K562 (cell line): ENCODE data around the gene CNOT10. TPM values are rescaled to one million over a fixed set of nuclear protein-coding genes. Genes with fewer than 3 reads are reported as not detected.

Source experiments
- EP300 ChIP-seq: IDR thresholded peaks from 2 replicates; pipeline ENCODE4 v1.6.1; 2012; ENCODE audit warnings: low read length, improper control_type of control experiment
- PTBP1 ChIP-seq: fragments of 200-400 bp; formaldehyde crosslinking; IDR thresholded peaks from 2 replicates; pipeline ENCODE4 v1.6.1; 2017; ENCODE audit warnings: low read depth, low read length
- SMARCB1 ChIP-seq: IDR thresholded peaks from 2 replicates; pipeline ENCODE4 v1.6.1; 2011; ENCODE audit warnings: improper control_type of control experiment, low read depth; ENCODE audit not compliant: insufficient read length
- SP1 ChIP-seq: sonication (generic); formaldehyde crosslinking; IDR thresholded peaks from 2 replicates; pipeline ENCODE4 v1.8.1; 2022; ENCODE audit warnings: mild to moderate bottlenecking, missing genetic modification reagents
- ZNF551 ChIP-seq: fragments of 250-450 bp; sonication (Bioruptor Pico); IDR thresholded peaks from 2 replicates; pipeline ENCODE4 v1.5.0; 2021; ENCODE audit warnings: mild to moderate bottlenecking, moderate library complexity
- polyA plus RNA-seq, 8 experiments: library from polyadenylated mRNA; depleted of rRNA in 4 of 8; stranded (reverse) in 5 of 8; unstranded in 3 of 8; fragments of >200 nt; fragmentation: Nextera tagmentation in 2 of 8; fragmentation: Illumina TruSeq in 1 of 8; extraction: Ambion mirVana in 2 of 8; extraction: Trizol in 1 of 8; gene quantifications; 2 replicates each; pipeline versions ENCODE4 v1.2.1 to v1.2.3, GENCODE V29; 2011 to 2014; ENCODE audit warnings: inconsistent platforms in 1 of 8, missing spikeins in 1 of 8
- total RNA-seq, 7 experiments: library from RNA; depleted of rRNA in 6 of 7; stranded (reverse); fragments of >200 nt in 6 of 7; fragmentation: Illumina TruSeq in 2 of 7; extraction: Trizol in 2 of 7; gene quantifications; 2 replicates each; pipeline versions ENCODE4 v1.2.1 to v1.2.3, GENCODE V29; 2011 to 2021; ENCODE audit warnings: low replicate concordance in 1 of 7
- TF ChIP-seq, protein P1 (sequence below): sonication (generic); formaldehyde crosslinking; IDR thresholded peaks from 2 replicates; pipeline ENCODE4 v1.8.0; 2022; ENCODE audit warnings: missing genetic modification reagents, mild to moderate bottlenecking, moderate library complexity, borderline replicate concordance
- TF ChIP-seq, protein P2 (sequence below): fragments of 250-450 bp; sonication (Bioruptor Pico); IDR thresholded peaks from 2 replicates; pipeline ENCODE4 v1.5.0; 2021; ENCODE audit warnings: mild to moderate bottlenecking, borderline replicate concordance
- TF ChIP-seq, protein P3 (sequence below): sonication (generic); formaldehyde crosslinking; IDR thresholded peaks from 2 replicates; pipeline ENCODE4 v1.8.1; 2023; ENCODE audit warnings: mild to moderate bottlenecking, missing genetic modification reagents, moderate library complexity
- TF ChIP-seq, protein P4 (sequence below): fragments of 450-650 bp; IDR thresholded peaks from 2 replicates; pipeline ENCODE4 v1.6.1; 2016; ENCODE audit warnings: missing biosample characterization, missing genetic modification characterization

Gene CNOT10
- total and polyA plus RNA-seq, 9 of the 15 experiments (the other 6 are each of a cell fraction or from before 2014, with no cell fraction given), result 35.7 to 114 (median 81.9) TPM

DNA sequence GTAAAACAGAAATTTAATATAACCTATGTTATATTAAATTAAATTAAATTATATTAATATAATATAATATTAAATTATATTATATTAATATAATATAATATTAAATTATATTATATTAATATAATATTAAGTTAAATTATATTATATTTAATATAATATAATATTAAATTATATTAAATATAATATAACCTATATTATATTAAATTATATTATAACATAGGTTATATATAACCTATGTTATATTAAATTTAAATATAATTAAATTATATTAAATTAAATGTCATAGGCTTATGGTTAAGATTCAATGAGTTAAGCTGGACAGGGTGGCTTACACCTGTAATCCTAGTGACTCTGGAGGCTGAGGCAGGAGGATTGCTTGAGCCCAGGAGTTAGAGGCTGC, 40.6 kb upstream of the CNOT10 start (continued):
- no peak for TF ChIP-seq PTBP1
- TF ChIP-seq, protein P1, sequence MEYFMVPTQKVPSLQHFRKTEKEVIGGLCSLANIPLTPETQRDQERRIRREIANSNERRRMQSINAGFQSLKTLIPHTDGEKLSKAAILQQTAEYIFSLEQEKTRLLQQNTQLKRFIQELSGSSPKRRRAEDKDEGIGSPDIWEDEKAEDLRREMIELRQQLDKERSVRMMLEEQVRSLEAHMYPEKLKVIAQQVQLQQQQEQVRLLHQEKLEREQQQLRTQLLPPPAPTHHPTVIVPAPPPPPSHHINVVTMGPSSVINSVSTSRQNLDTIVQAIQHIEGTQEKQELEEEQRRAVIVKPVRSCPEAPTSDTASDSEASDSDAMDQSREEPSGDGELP, result no peak
- TF ChIP-seq ZNF551 (CRISPR knock-in tag), result no peak
- no peak for TF ChIP-seq SMARCB1
- TF ChIP-seq, protein P2, sequence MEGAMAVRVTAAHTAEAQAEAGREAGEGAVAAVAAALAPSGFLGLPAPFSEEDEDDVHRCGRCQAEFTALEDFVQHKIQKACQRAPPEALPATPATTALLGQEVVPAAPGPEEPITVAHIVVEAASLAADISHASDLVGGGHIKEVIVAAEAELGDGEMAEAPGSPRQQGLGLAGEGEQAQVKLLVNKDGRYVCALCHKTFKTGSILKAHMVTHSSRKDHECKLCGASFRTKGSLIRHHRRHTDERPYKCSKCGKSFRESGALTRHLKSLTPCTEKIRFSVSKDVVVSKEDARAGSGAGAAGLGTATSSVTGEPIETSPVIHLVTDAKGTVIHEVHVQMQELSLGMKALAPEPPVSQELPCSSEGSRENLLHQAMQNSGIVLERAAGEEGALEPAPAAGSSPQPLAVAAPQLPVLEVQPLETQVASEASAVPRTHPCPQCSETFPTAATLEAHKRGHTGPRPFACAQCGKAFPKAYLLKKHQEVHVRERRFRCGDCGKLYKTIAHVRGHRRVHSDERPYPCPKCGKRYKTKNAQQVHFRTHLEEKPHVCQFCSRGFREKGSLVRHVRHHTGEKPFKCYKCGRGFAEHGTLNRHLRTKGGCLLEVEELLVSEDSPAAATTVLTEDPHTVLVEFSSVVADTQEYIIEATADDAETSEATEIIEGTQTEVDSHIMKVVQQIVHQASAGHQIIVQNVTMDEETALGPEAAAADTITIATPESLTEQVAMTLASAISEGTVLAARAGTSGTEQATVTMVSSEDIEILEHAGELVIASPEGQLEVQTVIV (CRISPR knock-in tag), result no peak
- TF ChIP-seq, protein P3, sequence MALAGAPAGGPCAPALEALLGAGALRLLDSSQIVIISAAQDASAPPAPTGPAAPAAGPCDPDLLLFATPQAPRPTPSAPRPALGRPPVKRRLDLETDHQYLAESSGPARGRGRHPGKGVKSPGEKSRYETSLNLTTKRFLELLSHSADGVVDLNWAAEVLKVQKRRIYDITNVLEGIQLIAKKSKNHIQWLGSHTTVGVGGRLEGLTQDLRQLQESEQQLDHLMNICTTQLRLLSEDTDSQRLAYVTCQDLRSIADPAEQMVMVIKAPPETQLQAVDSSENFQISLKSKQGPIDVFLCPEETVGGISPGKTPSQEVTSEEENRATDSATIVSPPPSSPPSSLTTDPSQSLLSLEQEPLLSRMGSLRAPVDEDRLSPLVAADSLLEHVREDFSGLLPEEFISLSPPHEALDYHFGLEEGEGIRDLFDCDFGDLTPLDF (CRISPR knock-in tag), result no peak
- TF ChIP-seq EP300, result no peak
- TF ChIP-seq, protein P4, sequence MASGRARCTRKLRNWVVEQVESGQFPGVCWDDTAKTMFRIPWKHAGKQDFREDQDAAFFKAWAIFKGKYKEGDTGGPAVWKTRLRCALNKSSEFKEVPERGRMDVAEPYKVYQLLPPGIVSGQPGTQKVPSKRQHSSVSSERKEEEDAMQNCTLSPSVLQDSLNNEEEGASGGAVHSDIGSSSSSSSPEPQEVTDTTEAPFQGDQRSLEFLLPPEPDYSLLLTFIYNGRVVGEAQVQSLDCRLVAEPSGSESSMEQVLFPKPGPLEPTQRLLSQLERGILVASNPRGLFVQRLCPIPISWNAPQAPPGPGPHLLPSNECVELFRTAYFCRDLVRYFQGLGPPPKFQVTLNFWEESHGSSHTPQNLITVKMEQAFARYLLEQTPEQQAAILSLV, result no peak
- no peak for TF ChIP-seq SP1 (CRISPR knock-in tag)
